Liver (tissue), 9 donors: Measurements from ENCODE around the gene BRIP1. TPM values are rescaled to one million over a fixed set of nuclear protein-coding genes. Genes with fewer than 3 reads are reported as not detected.

Source experiments
- DNase-seq: peaks from one replicate; pipeline ENCODE4 v3.0.0-alpha.2; 2017; ENCODE audit warnings: low spot score
- H3K27ac ChIP-seq, 2 donors: one replicate each; pipeline ENCODE4 v1.7.0; 2013; ENCODE audit warnings: inconsistent platforms in 2 of 2, low read length in 2 of 2, control low read depth in 1 of 2, low read depth in 1 of 2, mild to moderate bottlenecking in 1 of 2
- H3K27me3 ChIP-seq, 4 donors: one replicate each; pipeline versions ENCODE4 v1.6.1 to v1.7.0; 2013; ENCODE audit warnings: low read length in 3 of 4, inconsistent platforms in 1 of 4, mild to moderate bottlenecking in 1 of 4, moderate library complexity in 1 of 4; ENCODE audit not compliant: control insufficient read depth in 4 of 4, insufficient read depth in 4 of 4
- H3K36me3 ChIP-seq, 4 donors: one replicate each; pipeline versions ENCODE4 v1.6.1 to v1.7.0; 2013; ENCODE audit warnings: low read length in 3 of 4, mild to moderate bottlenecking in 3 of 4, low read depth in 1 of 4, moderate library complexity in 1 of 4; ENCODE audit not compliant: control insufficient read depth in 4 of 4, insufficient read depth in 3 of 4
- H3K4me1 ChIP-seq, 4 donors: one replicate each; pipeline versions ENCODE4 v1.6.1 to v1.7.0; 2013; ENCODE audit warnings: low read length in 3 of 4, mild to moderate bottlenecking in 3 of 4, moderate library complexity in 1 of 4; ENCODE audit not compliant: control insufficient read depth in 4 of 4, insufficient read depth in 4 of 4
- H3K4me3 ChIP-seq, 3 donors: one replicate each; pipeline versions ENCODE4 v1.6.1 to v1.7.0; 2013; ENCODE audit warnings: low read length in 3 of 3, control low read depth in 1 of 3, low read depth in 1 of 3, mild to moderate bottlenecking in 1 of 3
- H3K9ac ChIP-seq, 2 donors: one replicate each; pipeline ENCODE4 v1.7.0; 2013; ENCODE audit warnings: low read length in 2 of 2, mild to moderate bottlenecking in 2 of 2, moderate library complexity in 2 of 2, control low read depth in 1 of 2, low read depth in 1 of 2
- H3K9me3 ChIP-seq, 4 donors: one replicate each; pipeline versions ENCODE4 v1.6.1 to v1.7.0; 2013; ENCODE audit warnings: low read length in 3 of 4; ENCODE audit not compliant: control insufficient read depth in 4 of 4
- FOXA2 ChIP-seq: IDR thresholded peaks from 2 replicates; pipeline ENCODE4 v1.6.1; 2016; ENCODE audit warnings: antibody characterized with exemption
- HNF4A ChIP-seq, 2 donors: conservative IDR thresholded peaks; 2 replicates each; pipeline ENCODE4 v1.6.1; 2016; ENCODE audit warnings: antibody characterized with exemption in 2 of 2, mild to moderate bottlenecking in 2 of 2
- HNF4G ChIP-seq: IDR thresholded peaks from 2 replicates; pipeline ENCODE4 v1.6.1; 2016; ENCODE audit warnings: antibody characterized with exemption
- JUND ChIP-seq, 2 donors: IDR thresholded peaks; 2 replicates each; pipeline ENCODE4 v1.6.1; 2016; ENCODE audit warnings: antibody characterized with exemption in 2 of 2
- NR2F2 ChIP-seq: IDR thresholded peaks from 2 replicates; pipeline ENCODE4 v1.6.1; 2016; ENCODE audit warnings: antibody characterized with exemption
- RXRA ChIP-seq, 2 donors: IDR thresholded peaks; 2 replicates each; pipeline ENCODE4 v1.6.1; 2017 to 2018; ENCODE audit warnings: antibody characterized with exemption in 2 of 2, mild to moderate bottlenecking in 1 of 2
- SP1 ChIP-seq: IDR thresholded peaks from 2 replicates; pipeline ENCODE4 v1.6.1; 2018; ENCODE audit warnings: antibody characterized with exemption, mild to moderate bottlenecking
- TAF1 ChIP-seq: conservative IDR thresholded peaks from 2 replicates; pipeline ENCODE4 v1.6.1; 2016; ENCODE audit warnings: antibody characterized with exemption, mild to moderate bottlenecking
- WGBS: extraction: QIAGEN DNeasy Blood & Tissue Kit; methylation state at CpG from one replicate; pipeline ENCODE4 v1.1.7; 2013; 5-methylcytosine and 5-hydroxymethylcytosine counted together
- polyA plus RNA-seq, 2 donors: library from polyadenylated mRNA; stranded (reverse) in 1 of 2; unstranded in 1 of 2; fragments of 200-250 nt in 1 of 2; fragments of >200 nt in 1 of 2; fragmentation: Nextera tagmentation in 1 of 2; extraction: Ambion mirVana in 1 of 2; gene quantifications; one replicate each; pipeline versions ENCODE4 v1.2.1 to v1.2.3, GENCODE V29; 2013 to 2015
- total RNA-seq, 2 donors: library from RNA; depleted of rRNA; stranded (reverse); fragments of >200 nt; gene quantifications; one replicate each; pipeline ENCODE4 v1.2.3, GENCODE V29; 2014
- TF ChIP-seq, protein P1 (sequence below): IDR thresholded peaks from 2 replicates; pipeline ENCODE4 v1.6.1; 2016; ENCODE audit warnings: antibody characterized with exemption, mild to moderate bottlenecking
- TF ChIP-seq, protein P2 (sequence below): IDR thresholded peaks from 2 replicates; pipeline ENCODE4 v1.6.1; 2016; ENCODE audit warnings: antibody characterized with exemption
- TF ChIP-seq, protein P3 (sequence below): IDR thresholded peaks from 2 replicates; pipeline ENCODE4 v1.6.1; 2016; ENCODE audit warnings: antibody characterized with exemption
- TF ChIP-seq, protein P4 (sequence below): IDR thresholded peaks from 2 replicates; pipeline ENCODE4 v1.6.1; 2016; ENCODE audit warnings: antibody characterized with exemption
- TF ChIP-seq, protein P5 (sequence below): fragments of 150-350 bp; IDR thresholded peaks from 2 replicates; pipeline ENCODE4 v1.5.1; 2017; ENCODE audit warnings: improper control_type of control experiment, low read depth, low read length; ENCODE audit not compliant: missing input control
- donor health status: healthy.
- donor health status: healthy.
- donor health status: healthy.
- donor health status: healthy.
- donor health status: healthy.

BRIP1 gene
- total and polyA plus RNA-seq, 4 donors: 0.24 to 10.3 (median 0.90) TPM

DNA sequence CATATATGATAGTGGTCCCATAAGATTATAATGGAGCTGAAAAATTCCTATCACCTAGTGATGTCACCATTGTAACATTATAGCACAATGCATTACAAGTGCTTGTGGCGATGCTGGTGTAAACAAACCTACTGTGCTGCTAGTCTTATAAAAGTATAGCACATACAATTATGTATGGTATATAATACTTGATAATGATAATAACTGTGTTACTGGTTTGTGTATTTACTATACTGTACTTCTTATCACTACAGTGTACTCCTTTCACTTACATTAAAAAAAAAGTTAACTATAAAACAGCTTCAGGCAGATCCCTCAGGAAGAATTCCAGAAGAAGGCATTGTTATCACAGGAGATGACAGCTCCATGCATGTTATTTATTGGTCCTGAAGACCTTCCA, 150.3 kb downstream of the BRIP1 start (continued):
- TF ChIP-seq, protein P1, sequence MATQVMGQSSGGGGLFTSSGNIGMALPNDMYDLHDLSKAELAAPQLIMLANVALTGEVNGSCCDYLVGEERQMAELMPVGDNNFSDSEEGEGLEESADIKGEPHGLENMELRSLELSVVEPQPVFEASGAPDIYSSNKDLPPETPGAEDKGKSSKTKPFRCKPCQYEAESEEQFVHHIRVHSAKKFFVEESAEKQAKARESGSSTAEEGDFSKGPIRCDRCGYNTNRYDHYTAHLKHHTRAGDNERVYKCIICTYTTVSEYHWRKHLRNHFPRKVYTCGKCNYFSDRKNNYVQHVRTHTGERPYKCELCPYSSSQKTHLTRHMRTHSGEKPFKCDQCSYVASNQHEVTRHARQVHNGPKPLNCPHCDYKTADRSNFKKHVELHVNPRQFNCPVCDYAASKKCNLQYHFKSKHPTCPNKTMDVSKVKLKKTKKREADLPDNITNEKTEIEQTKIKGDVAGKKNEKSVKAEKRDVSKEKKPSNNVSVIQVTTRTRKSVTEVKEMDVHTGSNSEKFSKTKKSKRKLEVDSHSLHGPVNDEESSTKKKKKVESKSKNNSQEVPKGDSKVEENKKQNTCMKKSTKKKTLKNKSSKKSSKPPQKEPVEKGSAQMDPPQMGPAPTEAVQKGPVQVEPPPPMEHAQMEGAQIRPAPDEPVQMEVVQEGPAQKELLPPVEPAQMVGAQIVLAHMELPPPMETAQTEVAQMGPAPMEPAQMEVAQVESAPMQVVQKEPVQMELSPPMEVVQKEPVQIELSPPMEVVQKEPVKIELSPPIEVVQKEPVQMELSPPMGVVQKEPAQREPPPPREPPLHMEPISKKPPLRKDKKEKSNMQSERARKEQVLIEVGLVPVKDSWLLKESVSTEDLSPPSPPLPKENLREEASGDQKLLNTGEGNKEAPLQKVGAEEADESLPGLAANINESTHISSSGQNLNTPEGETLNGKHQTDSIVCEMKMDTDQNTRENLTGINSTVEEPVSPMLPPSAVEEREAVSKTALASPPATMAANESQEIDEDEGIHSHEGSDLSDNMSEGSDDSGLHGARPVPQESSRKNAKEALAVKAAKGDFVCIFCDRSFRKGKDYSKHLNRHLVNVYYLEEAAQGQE: no peak
- no peak for TF ChIP-seq JUND (IDR thresholded peaks at IDR 0.05)
- TF ChIP-seq HNF4A (conservative IDR thresholded peaks at IDR 0.05): no peak
- no peak for TF ChIP-seq SP1
- TF ChIP-seq FOXA2: no peak
- TF ChIP-seq, protein P2, sequence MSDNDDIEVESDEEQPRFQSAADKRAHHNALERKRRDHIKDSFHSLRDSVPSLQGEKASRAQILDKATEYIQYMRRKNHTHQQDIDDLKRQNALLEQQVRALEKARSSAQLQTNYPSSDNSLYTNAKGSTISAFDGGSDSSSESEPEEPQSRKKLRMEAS: no peak
- TF ChIP-seq, protein P3, sequence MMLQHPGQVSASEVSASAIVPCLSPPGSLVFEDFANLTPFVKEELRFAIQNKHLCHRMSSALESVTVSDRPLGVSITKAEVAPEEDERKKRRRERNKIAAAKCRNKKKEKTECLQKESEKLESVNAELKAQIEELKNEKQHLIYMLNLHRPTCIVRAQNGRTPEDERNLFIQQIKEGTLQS: no peak

DNA sequence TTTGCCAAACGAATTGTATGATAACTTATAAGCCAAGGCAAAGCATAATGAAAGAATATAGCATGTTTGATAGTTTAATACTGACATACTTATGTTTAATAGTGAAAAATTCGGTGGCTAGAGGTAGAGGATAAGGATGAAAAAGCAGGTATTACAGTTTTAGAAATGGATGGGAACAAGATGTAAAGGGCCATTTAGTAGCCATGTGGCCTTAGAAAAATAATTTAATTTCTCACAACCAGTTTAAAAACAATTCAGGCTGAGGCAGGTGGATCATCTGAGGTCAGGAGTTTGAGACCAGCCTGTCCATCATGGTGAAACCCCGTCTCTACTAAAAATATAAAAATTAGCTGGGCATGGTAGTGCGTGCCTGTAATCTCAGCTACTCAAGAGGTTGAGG, 152.8 kb downstream of the BRIP1 start:
- Histone ChIP-seq H3K27ac (no peak overlapping the region), H3K9me3 (no peaks in the 10 kb centered on the region), H3K9ac (no peak overlapping the region), H3K4me1 (no peaks in the 10 kb centered on the region), H3K36me3 (no peaks in the 10 kb centered on the region), H3K4me3 (no peak overlapping the region), H3K27me3 (no peaks in the 10 kb centered on the region)
- DNase-seq: no peak
- 98% methylated on average over 4 of the region's 4 CpGs for WGBS
- TF ChIP-seq RXRA (IDR thresholded peaks at IDR 0.05): no peak
- TF ChIP-seq SP1: no peak
- TF ChIP-seq FOXA2: no peak
- TF ChIP-seq, protein P4, sequence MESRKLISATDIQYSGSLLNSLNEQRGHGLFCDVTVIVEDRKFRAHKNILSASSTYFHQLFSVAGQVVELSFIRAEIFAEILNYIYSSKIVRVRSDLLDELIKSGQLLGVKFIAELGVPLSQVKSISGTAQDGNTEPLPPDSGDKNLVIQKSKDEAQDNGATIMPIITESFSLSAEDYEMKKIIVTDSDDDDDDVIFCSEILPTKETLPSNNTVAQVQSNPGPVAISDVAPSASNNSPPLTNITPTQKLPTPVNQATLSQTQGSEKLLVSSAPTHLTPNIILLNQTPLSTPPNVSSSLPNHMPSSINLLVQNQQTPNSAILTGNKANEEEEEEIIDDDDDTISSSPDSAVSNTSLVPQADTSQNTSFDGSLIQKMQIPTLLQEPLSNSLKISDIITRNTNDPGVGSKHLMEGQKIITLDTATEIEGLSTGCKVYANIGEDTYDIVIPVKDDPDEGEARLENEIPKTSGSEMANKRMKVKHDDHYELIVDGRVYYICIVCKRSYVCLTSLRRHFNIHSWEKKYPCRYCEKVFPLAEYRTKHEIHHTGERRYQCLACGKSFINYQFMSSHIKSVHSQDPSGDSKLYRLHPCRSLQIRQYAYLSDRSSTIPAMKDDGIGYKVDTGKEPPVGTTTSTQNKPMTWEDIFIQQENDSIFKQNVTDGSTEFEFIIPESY: no peak
- no peak for TF ChIP-seq HNF4A (conservative IDR thresholded peaks at IDR 0.05)
- TF ChIP-seq HNF4G: no peak
- TF ChIP-seq, protein P2: no peak
- TF ChIP-seq, protein P5, sequence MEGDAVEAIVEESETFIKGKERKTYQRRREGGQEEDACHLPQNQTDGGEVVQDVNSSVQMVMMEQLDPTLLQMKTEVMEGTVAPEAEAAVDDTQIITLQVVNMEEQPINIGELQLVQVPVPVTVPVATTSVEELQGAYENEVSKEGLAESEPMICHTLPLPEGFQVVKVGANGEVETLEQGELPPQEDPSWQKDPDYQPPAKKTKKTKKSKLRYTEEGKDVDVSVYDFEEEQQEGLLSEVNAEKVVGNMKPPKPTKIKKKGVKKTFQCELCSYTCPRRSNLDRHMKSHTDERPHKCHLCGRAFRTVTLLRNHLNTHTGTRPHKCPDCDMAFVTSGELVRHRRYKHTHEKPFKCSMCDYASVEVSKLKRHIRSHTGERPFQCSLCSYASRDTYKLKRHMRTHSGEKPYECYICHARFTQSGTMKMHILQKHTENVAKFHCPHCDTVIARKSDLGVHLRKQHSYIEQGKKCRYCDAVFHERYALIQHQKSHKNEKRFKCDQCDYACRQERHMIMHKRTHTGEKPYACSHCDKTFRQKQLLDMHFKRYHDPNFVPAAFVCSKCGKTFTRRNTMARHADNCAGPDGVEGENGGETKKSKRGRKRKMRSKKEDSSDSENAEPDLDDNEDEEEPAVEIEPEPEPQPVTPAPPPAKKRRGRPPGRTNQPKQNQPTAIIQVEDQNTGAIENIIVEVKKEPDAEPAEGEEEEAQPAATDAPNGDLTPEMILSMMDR: no peak
- TF ChIP-seq TAF1: no peak
- TF ChIP-seq NR2F2: no peak
